ENCODE measurements around the gene BTNL3.
"Not testable (repeated sequence)": the region's sequence is repeated elsewhere in the genome, so short reads cannot be mapped to it uniquely, and the experiment has no call there.

BTNL3 gene

GRCh38 chr5:180988592-180988991 lies at the start of gene BTNL3:
TSS of gene BTNL3 (plus strand) at chr5:180988846. CDS start at chr5:180989029, 183 bp downstream.
- no peak for FAIRE-seq

DNA sequence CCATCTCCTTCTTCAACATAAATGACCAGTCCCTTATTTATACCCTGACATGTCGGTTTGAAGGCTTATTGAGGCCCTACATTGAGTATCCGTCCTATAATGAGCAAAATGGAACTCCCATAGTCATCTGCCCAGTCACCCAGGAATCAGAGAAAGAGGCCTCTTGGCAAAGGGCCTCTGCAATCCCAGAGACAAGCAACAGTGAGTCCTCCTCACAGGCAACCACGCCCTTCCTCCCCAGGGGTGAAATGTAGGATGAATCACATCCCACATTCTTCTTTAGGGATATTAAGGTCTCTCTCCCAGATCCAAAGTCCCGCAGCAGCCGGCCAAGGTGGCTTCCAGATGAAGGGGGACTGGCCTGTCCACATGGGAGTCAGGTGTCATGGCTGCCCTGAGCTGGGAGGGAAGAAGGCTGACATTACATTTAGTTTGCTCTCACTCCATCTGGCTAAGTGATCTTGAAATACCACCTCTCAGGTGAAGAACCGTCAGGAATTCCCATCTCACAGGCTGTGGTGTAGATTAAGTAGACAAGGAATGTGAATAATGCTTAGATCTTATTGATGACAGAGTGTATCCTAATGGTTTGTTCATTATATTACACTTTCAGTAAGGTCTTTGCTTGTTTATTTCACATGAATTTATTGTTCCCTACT lies 38.2 kb upstream of the BTNL3 start:
- no peak for FAIRE-seq

DNA sequence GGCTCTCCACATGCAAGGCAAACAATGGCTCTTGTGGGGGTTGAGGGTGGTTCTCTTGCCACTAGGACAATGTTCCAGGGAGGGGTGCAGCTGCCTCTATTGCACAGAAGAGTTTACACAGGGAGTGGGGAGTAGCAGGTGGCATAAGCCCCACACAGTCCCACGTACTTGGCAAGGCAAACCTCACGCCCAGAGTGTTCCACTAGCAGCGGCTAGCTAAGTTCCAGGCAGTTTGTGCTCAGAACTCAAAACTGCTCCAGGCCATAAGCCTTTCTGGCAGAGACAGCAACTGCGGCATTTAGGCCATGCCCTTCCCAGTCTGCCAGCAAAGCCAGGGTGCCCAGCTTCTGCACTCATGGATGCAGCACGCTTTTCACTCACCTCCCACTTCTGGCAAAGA lies 29.0 kb upstream of the BTNL3 start:
- no peak for FAIRE-seq

DNA sequence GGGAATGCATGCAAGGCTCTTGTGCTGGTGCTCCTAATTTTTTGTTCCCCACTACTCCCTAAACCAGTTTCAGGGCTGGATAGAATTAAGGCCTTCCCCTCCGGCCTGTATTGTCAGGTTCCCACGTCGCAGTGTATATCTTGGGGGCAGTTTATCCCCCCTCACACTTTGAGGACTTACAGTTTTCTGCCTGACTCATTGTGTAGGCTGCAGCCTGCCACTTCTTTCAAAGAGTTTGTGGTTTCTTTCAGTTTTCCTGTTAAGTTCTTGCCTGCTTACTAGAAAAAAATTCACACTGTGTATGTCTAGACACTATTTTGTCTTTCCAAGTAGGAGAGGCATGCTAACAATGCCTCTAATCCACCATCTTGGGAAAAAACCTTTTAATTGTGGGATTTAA lies 28.4 kb upstream of the BTNL3 start:
- FAIRE-seq = no peak

GRCh38 chr5:180969406-180969805 lies 19.2 kb upstream of the BTNL3 start:
- no peak for FAIRE-seq

- FAIRE-seq = no peak
Observed at GRCh38 chr5:180970336-180970735, 18.3 kb upstream of the BTNL3 start.

DNA sequence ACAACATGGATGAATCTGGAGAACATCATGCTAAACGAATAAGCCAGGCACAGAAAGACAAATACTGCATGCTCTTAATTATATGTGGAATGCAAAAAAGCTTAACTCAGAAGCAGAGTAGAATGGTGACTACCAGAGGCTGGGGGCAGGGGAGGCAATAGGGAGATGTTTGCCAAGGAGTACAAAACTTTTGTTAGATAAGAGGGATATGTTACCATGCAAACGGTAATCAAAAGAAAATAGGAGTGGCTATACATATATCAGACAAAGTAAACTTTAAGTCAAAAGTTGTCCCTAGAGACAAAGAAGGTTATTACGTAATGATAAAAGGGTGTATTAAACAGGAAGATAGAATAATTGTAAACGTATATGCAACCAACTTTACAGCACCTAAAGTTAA lies 17.8 kb upstream of the BTNL3 start:
- FAIRE-seq = no peak

DNA sequence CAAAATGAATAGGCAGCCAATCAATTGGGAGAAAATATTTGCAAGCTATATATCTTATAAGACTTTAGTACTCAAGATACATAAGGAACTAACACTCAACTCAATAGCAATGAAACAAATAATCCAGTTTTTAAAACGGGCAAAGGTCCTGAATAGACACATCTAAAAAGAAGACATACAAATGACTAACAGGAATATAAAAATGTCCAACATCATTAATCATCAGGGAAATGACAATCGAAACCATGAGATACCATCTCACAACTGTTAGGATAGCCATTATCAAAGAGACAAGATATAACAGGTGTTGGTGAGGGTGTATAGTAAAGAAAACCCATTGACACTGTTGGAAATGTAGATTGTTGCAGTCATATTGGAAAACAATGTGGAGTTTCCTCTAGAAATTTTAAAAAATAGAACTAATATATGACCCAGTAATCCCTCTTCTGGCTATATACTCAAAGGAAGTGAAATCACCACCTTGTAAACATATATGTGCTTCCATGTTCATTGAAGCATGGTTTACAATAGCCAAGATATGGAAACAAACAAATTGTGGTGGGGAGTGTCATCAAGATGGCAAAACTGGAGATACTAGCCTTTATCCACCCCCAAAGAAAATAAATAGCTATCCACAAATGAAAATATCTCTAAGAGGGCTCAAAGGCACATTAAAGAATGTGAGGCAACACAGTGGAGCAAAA lies 13.9 kb upstream of the BTNL3 start:
- FAIRE-seq = no peak

DNA sequence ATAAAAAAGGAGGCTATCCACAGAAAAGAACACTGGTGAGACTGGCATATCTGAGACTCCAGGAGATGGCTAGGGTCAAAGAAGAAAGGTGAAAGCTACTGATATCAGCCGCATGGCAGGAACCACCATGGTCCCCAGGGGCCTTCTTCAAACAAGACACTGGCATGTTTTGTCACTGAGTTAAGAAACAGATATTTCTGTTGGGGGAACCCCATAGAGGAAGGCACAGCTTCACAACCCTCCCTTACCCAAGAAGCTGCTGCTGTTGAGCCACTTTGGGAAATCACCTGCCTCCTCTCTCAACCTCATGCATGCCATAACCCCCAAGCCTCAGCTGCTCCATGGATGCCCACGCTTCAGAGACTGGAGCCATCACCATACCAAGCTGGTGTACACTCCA lies 13.3 kb upstream of the BTNL3 start:
- no peak for FAIRE-seq

DNA sequence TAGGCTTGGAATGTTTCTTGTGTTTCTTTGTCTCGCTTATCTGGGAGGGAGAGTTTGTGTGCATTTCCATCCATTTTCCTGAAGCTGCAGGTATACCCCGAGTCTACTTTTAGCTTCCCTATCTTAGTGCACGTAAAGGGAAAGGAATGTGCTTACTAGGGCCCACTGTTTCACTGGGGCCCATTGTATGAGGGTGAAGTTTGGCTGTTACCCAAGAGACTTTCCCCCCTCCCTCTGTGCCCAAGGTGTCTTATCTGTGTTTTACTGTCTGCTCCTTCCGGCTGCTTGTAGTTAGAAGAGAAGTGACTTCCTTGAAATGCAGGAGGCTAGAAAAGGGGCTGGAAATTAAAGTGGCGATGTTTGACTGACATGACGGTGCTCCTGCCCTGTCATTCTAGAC lies 12.1 kb upstream of the BTNL3 start:
- FAIRE-seq = no peak

GRCh38 chr5:180977852-180978251 lies 10.8 kb upstream of the BTNL3 start:
- no peak for FAIRE-seq

- FAIRE-seq = no peak
Observed at GRCh38 chr5:180982008-180982741, 6.5 kb upstream of the BTNL3 start.

DNA sequence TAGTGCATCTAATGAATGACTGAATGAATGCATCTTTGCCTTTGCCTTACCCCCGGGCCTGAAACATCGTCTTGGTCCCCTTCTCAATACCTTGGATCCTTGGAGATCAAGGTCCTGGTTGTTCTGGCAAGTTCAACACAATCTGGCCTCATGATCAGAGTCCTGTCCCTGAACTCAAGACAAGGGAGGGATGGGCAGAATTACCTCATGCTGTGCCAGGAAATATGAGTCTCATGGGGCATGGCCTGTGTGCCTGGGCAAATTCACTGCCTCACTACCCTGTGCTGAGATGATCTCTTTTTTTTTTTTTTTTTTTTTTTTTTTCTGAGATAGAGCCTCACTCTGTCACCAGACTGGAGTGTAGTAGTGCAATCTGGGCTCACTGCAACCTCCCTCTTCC lies 630 bp upstream of the BTNL3 start:
- no peak for FAIRE-seq

DNA sequence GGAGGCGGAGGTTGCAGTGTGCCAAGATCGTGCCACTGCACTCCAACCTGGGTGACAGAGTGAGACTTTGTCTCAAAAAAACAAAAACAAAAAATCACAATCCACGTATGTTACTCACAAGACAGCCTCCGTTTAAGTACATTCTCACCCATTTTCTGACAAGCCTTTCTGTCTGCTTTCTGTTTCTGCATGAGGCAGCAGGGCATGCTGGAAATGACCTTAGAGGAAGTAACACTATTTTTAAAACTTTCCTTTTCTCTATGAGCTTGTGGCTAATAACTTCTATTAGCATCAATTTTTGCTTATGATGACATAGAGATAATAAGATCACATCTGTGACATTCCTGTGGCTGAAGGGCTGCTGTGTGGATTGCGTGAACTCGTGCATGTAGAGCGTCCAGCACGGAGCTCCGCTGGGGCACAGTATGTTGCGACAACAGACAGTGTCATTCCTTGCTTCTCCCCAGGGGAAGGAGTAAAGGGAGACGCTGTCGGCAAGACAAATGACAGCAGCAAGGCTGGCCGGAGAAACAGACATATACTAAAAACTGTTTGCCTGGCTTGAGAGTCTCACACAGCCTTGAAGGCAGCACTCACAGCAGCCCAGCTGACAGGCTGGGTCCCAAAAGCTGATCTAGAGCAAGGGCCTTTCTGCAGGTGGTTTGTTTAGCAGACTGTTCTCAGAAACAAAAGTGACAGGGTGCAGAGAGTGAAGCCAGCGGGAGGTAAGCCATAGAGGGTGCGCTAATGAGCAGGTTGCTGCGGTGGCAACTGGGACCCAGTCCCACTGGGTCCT lies 1.6 kb downstream of the BTNL3 start:
- no peak for FAIRE-seq

DNA sequence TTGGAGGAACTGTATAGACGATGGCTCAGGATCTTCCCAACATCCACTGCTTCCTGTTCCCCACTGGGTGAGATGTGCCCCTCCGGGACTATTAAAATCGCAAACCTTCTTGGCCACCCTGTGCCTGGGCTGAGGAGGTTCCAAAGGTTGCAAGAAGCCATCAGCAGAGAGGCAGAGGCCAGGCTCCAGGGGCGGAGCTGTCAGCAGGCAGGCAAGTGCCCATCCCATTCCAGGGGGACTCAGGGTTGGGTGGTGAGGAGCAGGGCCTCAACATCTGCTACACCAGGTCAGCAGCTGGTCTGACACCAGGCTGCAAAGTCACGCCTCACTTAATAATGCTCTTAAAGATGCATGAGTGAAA lies 2.2 kb downstream of the BTNL3 start:
- no peak for FAIRE-seq

DNA sequence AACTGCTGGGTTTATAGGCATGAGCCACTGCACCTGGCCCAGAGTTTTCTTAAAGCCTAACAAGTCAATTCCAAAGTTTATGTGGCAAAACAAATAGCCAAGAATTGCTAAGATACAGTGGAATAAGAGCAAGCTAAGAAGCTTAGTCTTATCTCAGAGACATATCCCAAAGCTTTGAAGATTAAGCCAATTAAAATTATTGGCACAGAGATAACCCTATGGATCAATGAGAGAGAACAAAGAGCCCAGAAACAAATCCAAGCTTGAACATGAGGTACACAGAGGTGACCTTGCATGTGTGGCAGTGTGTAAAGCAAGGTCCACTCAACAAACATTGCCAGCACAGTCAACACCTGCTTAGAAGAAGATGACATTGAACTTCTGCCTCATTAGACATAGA lies 13.3 kb downstream of the BTNL3 start:
- FAIRE-seq = no peak

- FAIRE-seq = no peak
Observed at GRCh38 chr5:181005791-181006190, 17.1 kb downstream of the BTNL3 start.

GRCh38 chr5:181008136-181008535 lies 19.5 kb downstream of the BTNL3 start:
- no peak for FAIRE-seq

- FAIRE-seq = not testable (repeated sequence)
Observed at GRCh38 chr5:181010018-181010417, 21.4 kb downstream of the BTNL3 start.

DNA sequence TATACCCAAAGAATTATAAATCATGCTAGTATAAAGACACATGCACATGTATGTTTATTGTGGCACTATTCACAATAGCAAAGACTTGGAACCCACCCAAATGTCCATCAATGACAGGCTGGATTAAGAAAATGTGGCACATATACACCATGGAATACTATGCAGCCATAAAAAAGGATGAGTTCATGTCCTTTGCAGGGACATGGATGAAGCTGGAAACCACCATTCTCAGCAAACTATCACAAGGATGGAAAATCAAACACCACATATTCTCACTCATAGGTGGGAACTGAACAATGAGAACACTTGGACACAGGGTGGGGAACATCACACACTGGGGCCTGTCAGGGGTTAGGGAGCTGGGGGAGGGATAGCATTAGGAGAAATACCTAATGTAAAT lies 26.0 kb downstream of the BTNL3 start:
- not testable (repeated sequence) for FAIRE-seq

DNA sequence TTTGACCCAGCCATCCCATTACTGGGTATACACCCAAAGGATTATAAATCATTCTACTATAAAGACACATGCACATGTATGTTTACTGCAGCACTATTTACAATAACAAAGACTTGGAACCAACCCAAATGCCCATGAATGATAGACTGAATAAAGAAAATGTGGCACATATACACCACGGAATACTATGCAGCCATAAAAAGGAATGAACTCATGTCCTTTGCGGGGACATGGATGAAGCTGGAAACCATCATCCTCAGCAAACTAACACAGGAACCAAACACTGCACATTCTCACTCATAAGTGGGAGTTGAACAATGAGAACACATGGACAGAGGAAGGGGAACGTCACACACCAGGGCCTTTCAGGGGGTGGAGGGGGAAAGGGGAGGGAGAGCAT lies 28.8 kb downstream of the BTNL3 start:
- not testable (repeated sequence) for FAIRE-seq

DNA sequence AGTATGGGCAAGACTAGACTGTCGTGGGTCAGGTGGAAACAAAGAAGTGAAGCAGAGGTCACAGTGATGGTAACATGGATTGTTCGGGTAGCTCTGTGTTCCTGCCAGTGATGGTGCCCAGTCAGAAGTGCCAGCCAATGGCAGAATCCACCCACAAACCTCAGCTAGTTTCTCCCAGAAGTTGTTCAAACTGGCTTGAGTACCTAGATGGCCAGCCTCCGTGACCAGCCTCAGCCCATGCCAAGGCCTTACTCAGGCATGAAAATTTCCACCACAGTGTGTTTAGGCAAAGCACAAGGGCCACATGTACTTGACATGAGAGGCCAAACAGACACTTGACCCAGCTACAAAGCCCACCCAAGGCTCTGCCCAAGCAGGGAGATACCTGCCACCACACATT lies 32.0 kb downstream of the BTNL3 start:
- no peak for FAIRE-seq

Data from islet of Langerhans (tissue), 1 donor.